PC-9 (cell line): ENCODE measurements around the gene SGMS1.
"Not testable (repeated sequence)": the region's sequence is repeated elsewhere in the genome, so short reads cannot be mapped to it uniquely, and the experiment has no call there.

Source experiments
- EZH2 ChIP-seq: fragments of 200-600 bp; sonication (generic); IDR thresholded peaks from 2 replicates; pipeline ENCODE4 v1.8.0; 2017; ENCODE audit warnings: antibody characterized with exemption, low read depth
- TF ChIP-seq, protein P1 (sequence below): fragments of 200-600 bp; sonication (generic); conservative IDR thresholded peaks from 2 replicates; pipeline ENCODE4 v1.6.1; 2017; ENCODE audit warnings: mixed run types, antibody characterized with exemption, mild to moderate bottlenecking, moderate library complexity

DNA sequence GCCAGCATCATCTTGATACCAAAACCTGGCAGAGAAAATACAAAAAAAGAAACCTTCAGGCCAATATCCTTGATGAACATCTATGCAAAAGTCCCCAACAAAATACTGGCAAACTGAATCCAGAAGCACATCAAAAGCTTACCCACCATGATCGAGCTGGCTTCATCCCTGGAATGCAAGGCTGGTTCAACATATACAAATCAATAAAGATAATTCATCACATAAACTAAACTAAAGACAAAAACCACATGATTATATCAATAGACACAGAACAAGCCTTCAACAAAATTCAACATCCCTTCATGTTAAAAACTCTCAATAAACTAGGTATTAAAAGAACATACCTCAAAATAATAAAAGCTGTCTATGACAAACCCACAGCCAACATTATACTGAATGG is 139.2 kb downstream of the SGMS1 start:
- TF ChIP-seq, protein P1, sequence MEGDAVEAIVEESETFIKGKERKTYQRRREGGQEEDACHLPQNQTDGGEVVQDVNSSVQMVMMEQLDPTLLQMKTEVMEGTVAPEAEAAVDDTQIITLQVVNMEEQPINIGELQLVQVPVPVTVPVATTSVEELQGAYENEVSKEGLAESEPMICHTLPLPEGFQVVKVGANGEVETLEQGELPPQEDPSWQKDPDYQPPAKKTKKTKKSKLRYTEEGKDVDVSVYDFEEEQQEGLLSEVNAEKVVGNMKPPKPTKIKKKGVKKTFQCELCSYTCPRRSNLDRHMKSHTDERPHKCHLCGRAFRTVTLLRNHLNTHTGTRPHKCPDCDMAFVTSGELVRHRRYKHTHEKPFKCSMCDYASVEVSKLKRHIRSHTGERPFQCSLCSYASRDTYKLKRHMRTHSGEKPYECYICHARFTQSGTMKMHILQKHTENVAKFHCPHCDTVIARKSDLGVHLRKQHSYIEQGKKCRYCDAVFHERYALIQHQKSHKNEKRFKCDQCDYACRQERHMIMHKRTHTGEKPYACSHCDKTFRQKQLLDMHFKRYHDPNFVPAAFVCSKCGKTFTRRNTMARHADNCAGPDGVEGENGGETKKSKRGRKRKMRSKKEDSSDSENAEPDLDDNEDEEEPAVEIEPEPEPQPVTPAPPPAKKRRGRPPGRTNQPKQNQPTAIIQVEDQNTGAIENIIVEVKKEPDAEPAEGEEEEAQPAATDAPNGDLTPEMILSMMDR, result not testable (repeated sequence)
- not testable (repeated sequence) for TF ChIP-seq EZH2
